NCI-H526 (cell line): Measurements from ENCODE around the gene IGSF22.

ENCODE experiments used
- DNase-seq, 2 experiments: peaks; one replicate each; lab custom pipeline; 2025; lab: John Stamatoyannopoulos, UW

Gene IGSF22

DNA sequence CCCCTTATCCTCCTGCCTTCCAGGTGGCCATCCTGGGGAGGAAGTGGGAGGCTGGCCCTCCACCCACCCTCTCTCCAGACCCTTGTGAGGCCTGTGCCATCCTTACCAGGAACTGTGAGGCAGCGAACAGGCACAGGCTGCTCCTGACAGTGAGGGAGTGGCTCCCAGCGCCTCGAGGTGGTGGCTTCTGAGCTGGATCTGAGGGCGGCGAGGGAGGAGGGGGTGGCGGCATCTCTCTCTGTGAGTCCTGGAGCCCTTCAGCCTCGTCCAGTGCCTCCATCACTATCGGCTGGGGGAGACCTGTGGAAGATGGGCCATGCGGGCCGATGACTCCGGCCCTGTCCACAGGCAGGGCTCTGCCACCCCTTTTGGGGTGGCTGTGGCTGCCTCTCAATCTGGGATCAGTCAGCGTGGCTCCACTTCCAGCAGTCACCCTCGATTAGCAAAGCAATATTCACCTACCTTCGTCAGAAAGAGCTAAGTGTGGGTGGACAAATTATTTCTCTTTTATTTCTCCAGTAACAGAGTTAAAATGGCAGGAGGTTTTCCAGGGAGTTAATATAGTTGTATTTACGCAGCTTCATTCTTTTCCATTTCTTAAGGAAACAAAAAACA is 18.0 kb upstream of the IGSF22 start:
- no peak for DNase-seq

DNA sequence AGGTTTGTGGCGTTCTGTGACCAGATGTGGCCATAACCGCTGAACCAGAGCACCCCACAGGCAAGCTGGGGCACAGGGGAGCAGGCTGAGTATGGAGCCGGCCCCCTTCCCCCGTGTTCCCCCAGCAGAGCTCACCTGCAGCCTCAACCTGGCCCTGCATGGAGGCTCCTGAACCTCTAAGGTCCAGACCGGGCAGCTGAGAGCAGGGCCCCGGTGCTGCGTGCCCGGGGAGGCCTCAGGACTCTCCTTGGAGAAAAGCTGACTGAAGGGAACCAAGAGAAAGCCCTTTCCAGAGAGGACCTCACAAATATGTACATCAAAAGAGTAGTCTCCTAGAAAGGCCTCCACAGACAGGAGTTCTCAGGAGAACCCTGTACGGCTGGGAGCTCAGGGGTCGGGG is 17.4 kb upstream of the IGSF22 start:
- DNase-seq, result no peak

DNA sequence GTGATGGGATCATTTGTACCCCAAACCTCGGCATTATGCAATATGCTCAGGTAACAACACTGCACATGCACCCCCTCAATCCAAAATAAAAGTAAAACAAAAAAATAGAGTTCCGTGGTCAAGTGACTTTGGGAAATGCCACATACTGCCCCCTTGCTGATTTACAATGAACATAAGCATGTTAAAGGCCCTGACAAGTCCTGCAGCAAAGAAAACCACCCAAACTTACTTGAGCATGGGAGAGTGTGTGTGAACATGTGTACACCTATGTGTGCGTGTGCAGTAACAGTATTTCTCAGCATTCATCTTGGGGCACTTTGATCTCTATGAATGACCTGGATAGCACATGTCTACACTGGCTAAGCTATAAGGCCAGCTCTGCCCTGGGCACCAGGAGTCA is 15.8 kb upstream of the IGSF22 start:
- DNase-seq, result no peak

- DNase-seq, result no peak
These were observed 13.7 kb upstream of the IGSF22 start for GRCh38 chr11:18739685-18740084.

DNA sequence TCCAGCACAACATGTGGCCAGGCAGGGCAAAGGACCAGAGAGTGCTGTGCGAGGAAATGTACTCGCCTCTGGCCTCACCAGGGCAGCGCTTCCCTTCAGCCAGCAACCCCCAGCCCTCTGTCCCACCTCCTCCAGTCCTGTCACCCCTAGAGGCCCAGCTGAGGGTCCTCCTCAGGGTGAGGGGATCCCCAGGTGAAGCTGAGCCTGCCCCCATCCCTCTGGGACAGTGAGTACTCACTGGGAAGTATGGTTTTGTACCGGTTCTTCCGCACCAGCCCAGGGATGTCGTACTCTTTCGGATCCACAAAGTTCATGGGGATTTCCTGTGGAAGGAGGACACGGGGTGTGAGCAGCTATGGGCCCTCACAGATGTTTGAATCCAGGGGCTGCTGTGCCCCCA is 11.7 kb upstream of the IGSF22 start:
- no peak for DNase-seq

GRCh38 chr11:18736590-18737148 is 10.7 kb upstream of the IGSF22 start:
- DNase-seq, result no peak

GRCh38 chr11:18733202-18733601 is 7.2 kb upstream of the IGSF22 start:
- no peak for DNase-seq

- peak in 1 of 2 experiments; percentile 66 for DNase-seq
These were observed 6.2 kb upstream of the IGSF22 start for GRCh38 chr11:18731949-18732821.

GRCh38 chr11:18731441-18731840 is 5.5 kb upstream of the IGSF22 start:
- no peak for DNase-seq

DNA sequence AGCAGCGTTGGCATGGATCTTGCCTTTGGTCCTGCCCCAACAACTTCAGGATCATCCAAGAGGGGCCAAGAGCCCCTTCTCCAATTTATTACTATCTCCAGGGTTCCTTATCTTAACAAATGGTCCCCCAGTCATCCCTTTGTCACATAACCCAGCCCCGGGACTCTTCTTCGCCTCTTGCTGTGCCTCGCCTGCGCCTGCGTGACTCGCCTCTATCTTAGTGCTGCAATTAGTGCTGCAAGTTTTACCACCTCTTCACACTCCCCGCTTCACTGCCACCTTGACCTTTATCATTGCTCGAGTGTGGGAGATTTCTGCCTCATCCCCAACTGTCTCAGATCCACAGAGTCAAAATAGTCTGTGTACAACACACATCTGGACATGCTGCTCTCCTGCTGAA is 4.0 kb upstream of the IGSF22 start:
- DNase-seq, result no peak

DNA sequence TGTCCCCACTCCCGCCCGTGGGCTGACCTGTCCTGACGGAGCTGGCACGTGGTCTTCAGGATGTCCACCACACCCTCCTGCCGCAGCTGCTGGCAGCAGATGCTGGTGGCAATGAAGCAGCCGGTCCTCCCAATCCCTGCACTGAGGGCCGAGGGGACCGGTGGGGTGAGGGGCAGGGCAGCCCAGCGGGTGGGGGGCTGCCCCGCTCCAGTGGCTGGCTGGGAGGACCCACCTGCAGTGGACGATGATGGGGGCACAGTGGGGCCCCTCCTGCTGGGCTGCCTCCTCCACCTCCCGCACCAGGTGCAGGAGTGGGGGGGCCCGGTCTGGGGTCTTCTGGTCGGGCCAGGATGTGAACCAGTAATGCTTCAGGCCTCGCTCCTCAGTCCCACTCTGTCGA is 3.4 kb upstream of the IGSF22 start:
- DNase-seq, result no peak

DNA sequence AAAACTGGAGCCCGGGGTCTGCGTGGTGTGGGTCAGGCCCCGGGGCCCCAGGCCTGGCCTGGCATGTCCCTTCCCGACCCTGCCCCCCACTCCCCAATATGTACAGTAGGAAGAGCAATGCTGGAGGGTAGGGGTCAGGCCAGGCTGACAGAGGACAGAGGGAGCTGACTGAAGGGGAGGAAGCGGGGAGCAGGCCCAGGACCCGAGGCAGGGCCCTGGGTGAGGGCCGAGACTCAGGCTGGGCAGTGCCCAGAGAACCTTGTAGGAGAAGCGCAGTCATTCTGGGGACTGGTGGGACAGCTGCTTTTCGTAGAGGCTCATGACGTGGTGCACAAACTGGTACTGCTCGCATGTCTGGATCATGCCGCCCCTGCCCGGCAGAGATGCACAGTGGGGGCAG is 2.7 kb upstream of the IGSF22 start:
- DNase-seq, result no peak

DNA sequence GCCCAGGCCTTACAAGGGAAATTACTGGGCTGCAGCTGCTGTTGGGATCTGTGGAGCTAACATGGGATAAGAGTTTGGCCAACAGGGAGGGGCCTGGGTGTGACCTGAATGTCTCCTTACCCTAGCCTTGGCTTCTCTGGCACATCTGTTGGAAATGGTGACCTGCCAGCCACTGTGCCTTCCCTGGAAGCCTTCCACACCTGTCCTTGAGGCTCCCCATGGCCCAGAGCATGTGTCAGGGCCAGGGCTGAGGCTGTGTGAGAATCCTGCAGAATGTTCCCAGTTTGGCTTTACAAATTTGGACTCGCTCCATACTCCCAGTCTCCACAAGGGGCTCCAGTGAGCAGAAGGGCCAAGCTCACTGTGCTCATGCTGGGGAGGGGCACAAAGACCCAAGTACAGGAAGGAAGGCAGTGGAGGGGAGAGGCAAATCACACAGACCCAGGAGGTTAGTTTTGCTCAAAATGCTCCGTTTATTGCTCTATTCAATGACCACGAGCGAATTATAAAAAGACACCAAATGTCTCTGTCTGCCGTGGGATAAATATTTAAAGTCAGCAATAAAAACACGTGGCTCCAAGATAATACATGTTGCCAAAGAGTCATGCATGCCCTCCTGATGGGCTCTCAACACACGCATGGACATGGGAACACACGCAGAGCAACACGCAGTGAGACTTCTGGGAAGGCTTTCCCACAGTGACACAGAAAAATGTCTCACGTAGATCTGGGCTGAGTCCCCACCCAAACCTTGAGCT is 1.7 kb upstream of the IGSF22 start:
- DNase-seq, result peak; percentile 24 to 63

- peak; percentile 56 to 75 for DNase-seq
These were observed 2.0 kb downstream of the IGSF22 start for GRCh38 chr11:18723991-18724390.

- no peak for DNase-seq
These were observed 3.7 kb downstream of the IGSF22 start for GRCh38 chr11:18722293-18722637.

DNA sequence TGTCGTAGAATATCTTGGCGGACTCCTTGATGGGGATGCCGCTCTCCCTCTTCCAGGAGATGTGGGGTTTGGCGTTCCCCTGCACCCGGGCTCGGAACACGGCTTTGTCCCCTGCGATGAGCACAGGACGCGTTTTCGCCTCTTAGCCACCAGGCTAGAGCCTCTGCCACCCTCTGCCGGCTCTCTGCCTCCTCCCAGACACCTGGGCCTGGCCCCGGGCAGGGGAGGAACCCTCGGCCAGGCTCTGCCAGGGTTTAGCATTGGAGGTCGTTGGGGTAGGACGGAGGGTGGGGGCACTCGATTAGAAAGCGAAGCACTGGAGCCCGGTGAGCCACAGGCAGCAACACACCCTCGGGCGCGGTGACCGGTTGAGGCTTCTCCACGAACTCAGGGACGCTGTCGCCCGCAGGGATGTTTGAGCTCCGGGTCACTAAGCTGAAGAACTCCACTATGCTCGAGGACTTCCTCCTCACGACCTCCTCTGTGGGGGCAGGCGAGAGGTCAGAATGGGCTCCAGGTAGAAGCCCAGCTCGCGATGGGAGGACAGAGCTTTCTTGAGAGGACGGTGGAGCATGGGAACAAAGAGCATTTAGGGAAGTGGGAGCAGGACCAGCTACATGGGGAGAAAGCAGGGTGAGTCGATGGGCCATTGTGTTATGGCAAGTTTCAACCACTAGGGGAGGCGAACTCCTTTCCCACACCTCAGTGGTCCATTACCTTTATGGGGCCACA is 4.3 kb downstream of the IGSF22 start:
- DNase-seq, result peak; percentile 77 to 88

DNA sequence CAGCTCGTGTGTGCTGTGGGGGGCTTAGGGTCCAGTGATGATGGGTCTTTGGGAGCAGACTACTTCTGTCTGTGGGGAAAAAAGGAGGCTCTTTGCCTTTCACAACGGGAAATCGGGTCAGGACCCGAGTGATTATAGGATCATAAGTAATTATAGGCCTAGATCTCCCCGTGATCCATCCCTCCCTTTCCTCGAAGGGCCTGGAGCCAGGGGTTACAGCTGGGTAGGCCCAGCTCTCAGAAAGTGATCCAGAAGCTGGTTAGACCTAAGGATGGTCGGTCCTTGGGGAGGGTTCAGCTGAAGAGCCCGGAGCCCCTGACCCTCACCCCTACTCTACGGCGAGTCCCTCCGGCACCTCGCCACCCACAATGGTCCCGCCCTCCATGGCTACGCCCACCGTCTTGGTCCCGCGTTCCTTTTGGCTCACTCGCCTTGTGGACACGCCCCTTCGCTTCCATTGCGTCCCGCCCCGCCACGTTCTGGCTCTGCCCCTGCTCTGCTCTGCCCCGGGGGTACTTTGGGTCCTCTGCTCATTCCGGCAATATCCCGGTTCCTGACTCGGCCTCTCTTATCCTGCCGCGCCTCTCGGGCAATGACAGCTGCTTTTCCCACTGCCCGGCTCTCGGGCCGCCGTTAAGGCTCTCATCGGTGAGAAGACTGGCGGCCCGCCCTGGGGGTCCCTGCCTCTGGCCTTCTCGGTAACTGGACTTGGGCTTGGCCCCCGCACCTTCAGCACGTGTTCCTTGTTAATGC is 5.0 kb downstream of the IGSF22 start:
- peak; percentile 82 to 96 for DNase-seq

DNA sequence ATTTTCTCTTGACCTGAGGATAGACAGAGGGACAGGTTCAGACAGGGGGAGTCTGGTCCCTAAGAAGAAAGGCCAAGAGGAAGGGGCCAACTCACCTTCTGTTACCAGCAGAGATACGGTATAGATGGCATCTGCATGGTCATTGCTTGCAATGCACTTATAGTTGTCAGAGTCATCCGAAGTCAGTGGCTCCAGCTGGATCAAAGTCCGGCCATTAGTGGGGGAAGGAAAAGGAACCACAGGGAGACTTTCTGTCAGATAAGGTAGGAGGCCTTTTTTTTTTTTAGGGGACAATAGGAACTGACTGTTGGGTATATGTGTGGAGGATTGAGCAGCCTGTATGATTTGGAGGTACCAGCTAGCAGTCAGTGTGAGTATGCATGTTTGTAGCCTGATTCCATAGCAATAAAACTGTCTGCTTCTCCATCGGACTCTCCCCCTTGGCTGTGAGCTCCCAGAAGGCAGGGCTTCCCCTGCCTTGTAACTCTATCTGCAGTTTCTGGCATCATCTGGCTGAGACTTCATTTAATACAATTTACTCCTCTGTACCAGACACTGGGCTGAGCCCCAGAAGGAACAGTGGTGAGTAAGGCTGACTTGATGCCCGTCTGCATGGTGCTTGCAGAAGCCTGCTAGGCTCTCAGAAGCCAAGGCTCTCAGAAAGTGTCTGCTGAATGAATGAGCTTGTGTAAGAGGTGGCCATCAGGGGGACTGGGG is 5.7 kb downstream of the IGSF22 start:
- peak in 1 of 2 experiments; percentile 48 for DNase-seq

DNA sequence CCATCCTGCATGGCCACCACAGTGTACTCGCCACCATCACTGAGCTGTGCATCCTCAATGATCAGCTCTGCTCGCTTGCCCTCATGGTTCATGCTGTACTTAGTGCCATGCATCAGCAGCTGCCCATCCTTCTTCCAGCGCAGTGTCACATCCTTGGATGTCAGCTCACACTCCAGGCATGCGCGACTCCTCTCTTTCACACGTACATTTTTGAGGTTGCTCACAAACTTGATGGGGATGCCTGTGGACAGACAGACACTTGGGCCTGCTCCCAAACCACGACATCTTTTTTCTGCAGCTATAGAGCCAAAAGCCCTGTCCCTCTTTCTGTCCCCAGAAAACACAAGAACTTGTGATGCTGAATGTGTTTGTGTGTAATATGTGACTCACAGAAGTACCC is 10.5 kb downstream of the IGSF22 start:
- no peak for DNase-seq

DNA sequence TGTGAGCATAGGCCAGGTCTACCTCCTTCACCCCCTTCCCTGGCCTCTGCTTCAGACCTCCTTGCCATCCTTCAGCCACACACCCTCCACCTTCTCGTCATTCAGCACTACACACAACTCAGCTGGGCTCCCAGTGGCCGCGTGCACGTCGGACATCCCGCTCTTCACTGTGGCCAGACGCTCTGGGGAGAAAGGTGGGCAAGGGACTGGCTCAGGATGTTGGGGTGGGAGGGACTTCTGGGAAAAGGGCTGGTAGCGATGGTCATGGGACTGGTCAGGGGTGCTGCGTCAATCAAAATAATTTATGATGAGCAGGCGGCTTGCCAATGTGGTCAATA is 11.6 kb downstream of the IGSF22 start:
- no peak for DNase-seq
